Prostate gland (tissue), 2 donors: Measurements from ENCODE around the gene HSFX2. TPM values are rescaled to one million over a fixed set of nuclear protein-coding genes. Genes with fewer than 3 reads are reported as not detected.
"Not testable (repeated sequence)": the region's sequence is repeated elsewhere in the genome, so short reads cannot be mapped to it uniquely, and the experiment has no call there.

Source experiments
- DNase-seq: peaks from one replicate; pipeline ENCODE4 v3.0.0-alpha.2; 2019; ENCODE audit warnings: low spot score
- H3K27ac ChIP-seq, 2 donors: fragments of 200-600 bp; sonication (generic); 2 replicates each; pipeline ENCODE4 v1.5.1; 2017 to 2019
- H3K27me3 ChIP-seq: fragments of 200-600 bp; sonication (generic); replicated peaks from 2 replicates; pipeline ENCODE4 v1.5.1; 2019; ENCODE audit not compliant: insufficient read depth
- H3K36me3 ChIP-seq, 2 donors: fragments of 200-600 bp; sonication (generic); 1 replicate in 1 of 2; 2 replicates in 1 of 2; pipeline versions ENCODE4 v1.5.1 to v1.8.1; 2017 to 2019
- H3K4me1 ChIP-seq: fragments of 200-600 bp; sonication (generic); replicated peaks from 2 replicates; pipeline ENCODE4 v1.5.1; 2019
- H3K4me3 ChIP-seq, 2 donors: fragments of 200-600 bp; sonication (generic); 2 replicates each; pipeline ENCODE4 v1.5.1; 2017 to 2019
- H3K9me3 ChIP-seq: fragments of 200-600 bp; sonication (generic); 2 replicates; pipeline ENCODE4 v1.5.1; 2017
- CTCF ChIP-seq, 4 experiments: fragments of 200-600 bp in 2 of 4; fragments of 450-650 bp in 2 of 4; sonication (generic) in 2 of 4; IDR thresholded peaks; 1 replicate in 3 of 4; 2 replicates in 1 of 4; pipeline ENCODE4 v1.5.1; 2016 to 2019; ENCODE audit warnings: antibody characterized with exemption in 4 of 4, mild to moderate bottlenecking in 2 of 4, moderate library complexity in 2 of 4
- POLR2A ChIP-seq: fragments of 450-650 bp; IDR thresholded peaks from one replicate; pipeline ENCODE4 v1.6.1; 2016; ENCODE audit warnings: antibody characterized with exemption, mild to moderate bottlenecking
- POLR2AphosphoS5 ChIP-seq: sonication (generic); formaldehyde crosslinking; IDR thresholded peaks from one replicate; pipeline ENCODE4 v1.6.1; 2017; ENCODE audit warnings: antibody characterized with exemption
- WGBS: methylation state at CpG from one replicate; pipeline ENCODE4 v1.1.5; 2018; 5-methylcytosine and 5-hydroxymethylcytosine counted together
- intact Hi-C: fragments of 100-400 bp; cut with DNase I; formaldehyde crosslinking; loops from one replicate; pipeline ENCODE4 v1.14.2; 2022
- total RNA-seq, 2 donors: library from RNA; depleted of rRNA; stranded (reverse); fragments of >200 nt; gene quantifications; one replicate each; pipeline ENCODE4 v1.1.0, GENCODE V29; 2016

HSFX2 gene
- total RNA-seq, 2 donors from 2014 or later: not detected

DNA sequence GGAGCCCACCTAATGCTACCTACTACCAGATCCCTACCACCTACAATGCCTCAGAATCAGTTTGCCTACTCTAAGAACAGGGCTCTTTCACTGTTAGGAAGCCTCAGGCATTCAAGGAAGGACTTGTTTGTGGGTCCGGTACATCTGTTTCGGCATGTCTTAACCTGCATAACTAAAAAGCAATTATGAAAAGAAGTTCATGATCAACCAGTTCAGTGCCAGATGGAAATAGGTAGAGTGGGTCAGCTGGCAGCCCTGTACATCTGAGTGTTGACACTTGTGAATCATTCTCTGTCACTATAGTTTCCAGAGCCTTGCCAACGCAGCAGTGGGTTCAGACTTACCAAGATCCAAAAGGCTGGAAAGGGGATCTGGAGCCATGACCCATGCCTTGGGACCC, 33.2 kb upstream of the HSFX2 start:
- Histone ChIP-seq H3K9me3 (no peaks in the 10 kb centered on the region), H3K4me3 (no peak overlapping the region), H3K27me3 (no peaks in the 10 kb centered on the region), H3K36me3 (no peaks in the 10 kb centered on the region), H3K27ac (peak overlapping the region in 1 of 2 donors; percentile 43), H3K4me1 (no peaks in the 10 kb centered on the region)
- TF ChIP-seq POLR2A (no peak), POLR2AphosphoS5 (peak; percentile 10)
- WGBS: 58% methylated on average over 3 of the region's 3 CpGs
- DNase-seq: peak; percentile 29
- intact Hi-C loops: no loop called here

- H3K9me3 ChIP-seq, DNase-seq, intact Hi-C loops, H3K36me3 ChIP-seq, H3K4me1 ChIP-seq, H3K27me3 ChIP-seq, H3K4me3 ChIP-seq: not testable (repeated sequence)
- peak overlapping the region in 1 of 2 donors; percentile 5 for H3K27ac ChIP-seq
- WGBS: 50% methylated on average over 5 of the region's 8 CpGs
Observed at GRCh38 chrX:149626829-149627228, 31.7 kb upstream of the HSFX2 start.

DNA sequence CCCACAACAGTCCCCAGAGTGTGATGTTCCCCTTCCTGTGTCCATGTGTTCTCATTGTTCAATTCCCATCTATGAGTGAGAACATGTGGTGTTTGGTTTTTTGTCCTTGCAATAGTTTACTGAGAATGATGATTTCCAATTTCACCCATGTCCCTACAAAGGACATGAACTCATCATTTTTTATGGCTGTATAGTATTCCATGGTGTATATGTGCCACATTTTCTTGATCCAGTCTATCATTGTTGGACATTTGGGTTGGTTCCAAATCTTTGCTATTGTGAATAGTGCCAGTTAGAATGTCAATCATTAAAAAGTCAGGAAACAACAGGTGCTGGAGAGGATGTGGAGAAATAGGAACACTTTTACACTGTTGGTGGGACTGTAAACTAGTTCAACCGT, 24.5 kb upstream of the HSFX2 start:
- WGBS: no CpG with 5 or more reads among the region's 1 CpG

DNA sequence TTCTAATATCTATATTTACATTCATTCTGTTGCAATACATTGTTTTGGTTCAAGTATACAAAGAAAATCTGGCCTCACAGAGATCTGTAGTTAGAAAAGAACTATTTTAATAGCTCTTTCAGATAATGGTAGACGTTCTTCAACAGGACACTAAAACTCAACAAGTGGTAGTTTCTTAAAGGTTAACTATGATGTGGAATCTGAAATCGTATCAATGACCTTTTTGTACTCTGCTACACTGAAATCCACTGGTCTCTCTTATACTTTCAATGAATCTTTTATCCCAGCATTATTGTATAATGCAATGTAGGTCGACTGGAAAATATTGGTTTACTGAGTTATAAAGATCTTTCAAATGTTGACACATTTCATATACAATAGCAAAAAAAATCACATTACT, 23.8 kb upstream of the HSFX2 start:
- H3K9me3 ChIP-seq: no peaks in the 10 kb centered on the region
- no peak for TF ChIP-seq CTCF (IDR thresholded peaks at IDR 0.05)
- no peak for TF ChIP-seq POLR2A
- TF ChIP-seq POLR2AphosphoS5: no peak
- intact Hi-C loops: no loop called here
- H3K4me1 ChIP-seq: no peaks in the 10 kb centered on the region
- no peak for DNase-seq
- H3K36me3 ChIP-seq: no peaks in the 10 kb centered on the region
- no peaks in the 10 kb centered on the region for H3K27me3 ChIP-seq
- 75% methylated on average over 3 of the region's 3 CpGs for WGBS
- no peak overlapping the region for H3K4me3 ChIP-seq
- no peak overlapping the region for H3K27ac ChIP-seq

More for the DNA sequence above, 24.5 kb upstream of the HSFX2 start:
- H3K9me3 ChIP-seq, H3K36me3 ChIP-seq, H3K27ac ChIP-seq, H3K27me3 ChIP-seq, H3K4me3 ChIP-seq, DNase-seq, intact Hi-C loops, H3K4me1 ChIP-seq: not testable (repeated sequence)

- intact Hi-C loops: no loop called here
- Histone ChIP-seq H3K4me3 (no peak overlapping the region), H3K9me3 (no peaks in the 10 kb centered on the region), H3K27ac (no peak overlapping the region), H3K4me1 (no peaks in the 10 kb centered on the region), H3K27me3 (no peaks in the 10 kb centered on the region), H3K36me3 (no peaks in the 10 kb centered on the region)
- no peak for DNase-seq
- TF ChIP-seq CTCF (IDR thresholded peaks at IDR 0.05): no peak
- 100% methylated on average over 1 of the region's 1 CpG for WGBS
Observed at GRCh38 chrX:149611623-149612175, 16.6 kb upstream of the HSFX2 start.

DNA sequence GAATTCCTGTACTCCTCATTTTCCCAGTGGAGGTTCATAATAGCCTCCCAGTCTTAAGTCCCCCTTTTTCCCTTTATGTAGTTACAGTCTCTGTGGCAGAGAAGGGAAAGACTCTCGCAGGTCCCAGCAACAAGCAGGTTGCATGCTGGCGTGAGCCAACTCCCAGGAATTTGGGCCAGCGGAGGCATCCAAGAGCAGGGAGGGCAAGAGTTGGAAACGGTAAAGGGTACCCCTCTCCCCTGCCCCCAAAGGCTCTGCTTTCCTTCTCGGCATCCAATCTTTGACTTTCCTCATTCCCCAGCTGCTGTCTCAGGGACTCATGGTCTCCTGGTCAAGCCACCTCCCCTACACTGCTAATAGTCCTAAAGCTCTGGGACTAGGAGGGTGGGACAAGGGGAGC, 15.4 kb upstream of the HSFX2 start:
- Histone ChIP-seq H3K4me1 (no peaks in the 10 kb centered on the region), H3K27ac (no peak overlapping the region), H3K9me3 (no peaks in the 10 kb centered on the region), H3K27me3 (no peaks in the 10 kb centered on the region), H3K4me3 (no peak overlapping the region), H3K36me3 (no peaks in the 10 kb centered on the region)
- WGBS: 80% methylated on average over 5 of the region's 5 CpGs
- no peak for DNase-seq
- intact Hi-C loops: no loop called here
- TF ChIP-seq POLR2A: no peak

DNA sequence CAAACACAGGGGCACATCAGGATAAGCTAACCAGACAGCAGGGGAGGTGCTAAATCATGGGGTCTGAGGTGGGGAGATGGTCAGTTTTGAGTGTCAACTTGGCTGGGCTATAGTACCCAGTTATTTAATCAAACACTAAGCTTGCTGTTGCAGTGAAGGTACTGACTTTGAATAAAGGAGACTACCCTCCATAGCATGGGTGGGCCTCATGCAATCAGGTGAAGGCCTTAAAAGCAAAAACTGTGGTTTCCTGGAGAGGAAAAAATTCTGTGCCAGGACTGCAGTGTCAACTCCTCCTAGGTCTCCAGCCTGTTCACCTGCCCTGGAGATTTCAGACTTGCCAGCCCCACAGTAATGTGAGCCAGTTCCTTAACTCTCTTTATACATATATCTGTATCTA, 12.6 kb upstream of the HSFX2 start:
- Histone ChIP-seq H3K27me3 (no peaks in the 10 kb centered on the region), H3K4me3 (no peak overlapping the region), H3K9me3 (no peaks in the 10 kb centered on the region), H3K36me3 (no peaks in the 10 kb centered on the region), H3K4me1 (no peaks in the 10 kb centered on the region), H3K27ac (no peak overlapping the region)
- intact Hi-C loops: no loop called here
- DNase-seq: no peak
- TF ChIP-seq POLR2AphosphoS5 (no peak), CTCF (IDR thresholded peaks at IDR 0.05) (no peak), POLR2A (no peak)

GRCh38 chrX:149605248-149605885, 10.3 kb upstream of the HSFX2 start:
- not testable (repeated sequence) for DNase-seq, H3K36me3 ChIP-seq
- WGBS: 93% methylated on average over 6 of the region's 7 CpGs

DNA sequence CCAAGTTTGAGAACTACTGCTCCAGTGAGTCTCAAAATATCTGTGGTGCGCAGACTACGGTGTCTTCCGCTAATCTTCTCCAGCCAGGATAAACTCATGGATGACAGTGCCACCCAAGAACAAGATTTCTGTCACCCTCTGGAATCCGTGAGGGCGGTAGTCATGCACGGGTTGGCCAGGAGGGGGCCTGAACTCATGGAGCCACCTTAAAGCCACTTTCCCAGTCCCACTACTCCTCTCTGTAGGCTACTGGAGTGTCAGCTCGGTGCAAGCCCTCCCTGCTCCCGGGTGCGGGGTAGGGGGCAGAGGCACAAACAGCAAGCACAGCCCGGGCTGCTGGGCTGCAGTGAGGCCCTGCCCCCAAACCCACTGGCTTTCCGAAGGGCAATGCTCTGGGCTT, 3.5 kb upstream of the HSFX2 start:
- 60% methylated on average over 3 of the region's 11 CpGs for WGBS
- intact Hi-C loops, H3K9me3 ChIP-seq, H3K4me3 ChIP-seq, H3K27me3 ChIP-seq, H3K4me1 ChIP-seq, H3K27ac ChIP-seq, DNase-seq, H3K36me3 ChIP-seq: not testable (repeated sequence)

More at GRCh38 chrX:149605248-149605885, 10.3 kb upstream of the HSFX2 start:
- H3K27me3 ChIP-seq, H3K27ac ChIP-seq, H3K4me3 ChIP-seq, H3K4me1 ChIP-seq, H3K9me3 ChIP-seq, intact Hi-C loops: not testable (repeated sequence)
